Activated T-cell treated with anti-CD3 and anti-CD28 coated beads for 48 hours (primary cell): ENCODE measurements around the gene MYH14.
"Not testable (repeated sequence)": the region's sequence is repeated elsewhere in the genome, so short reads cannot be mapped to it uniquely, and the experiment has no call there.

Source experiments
- DNase-seq: peaks from one replicate; pipeline ENCODE4 v3.0.0-alpha.2; 2020; ENCODE audit warnings: low read depth

Gene MYH14

DNA sequence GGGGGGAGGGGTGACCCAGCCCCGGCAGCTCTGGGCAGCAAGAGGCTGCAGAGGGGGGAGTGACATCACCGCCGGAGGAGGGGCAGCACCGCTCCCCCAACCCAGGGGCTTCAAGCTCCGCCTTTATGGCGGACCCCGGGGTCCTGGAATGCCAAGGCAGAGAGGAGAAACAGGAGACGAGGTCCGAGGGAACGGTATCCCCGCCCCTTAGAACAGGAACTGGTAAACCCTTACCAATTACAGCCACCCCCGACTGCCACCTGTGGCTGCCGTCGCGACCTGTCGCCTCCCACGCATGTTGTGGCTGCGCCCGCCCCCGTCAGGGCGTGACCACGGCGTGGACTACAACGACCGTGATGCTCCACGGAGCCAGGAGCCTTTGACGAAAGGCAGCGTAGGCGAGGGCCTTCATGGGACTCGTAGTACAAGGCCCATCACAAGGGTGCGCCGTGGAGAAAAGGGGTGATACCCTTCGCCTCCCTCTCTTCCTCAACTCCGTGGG is 129.9 kb downstream of the MYH14 start:
- DNase-seq, result peak; percentile 93

GRCh38 chr19:50333737-50334617 is 130.6 kb downstream of the MYH14 start:
- peak; percentile 83 for DNase-seq

DNA sequence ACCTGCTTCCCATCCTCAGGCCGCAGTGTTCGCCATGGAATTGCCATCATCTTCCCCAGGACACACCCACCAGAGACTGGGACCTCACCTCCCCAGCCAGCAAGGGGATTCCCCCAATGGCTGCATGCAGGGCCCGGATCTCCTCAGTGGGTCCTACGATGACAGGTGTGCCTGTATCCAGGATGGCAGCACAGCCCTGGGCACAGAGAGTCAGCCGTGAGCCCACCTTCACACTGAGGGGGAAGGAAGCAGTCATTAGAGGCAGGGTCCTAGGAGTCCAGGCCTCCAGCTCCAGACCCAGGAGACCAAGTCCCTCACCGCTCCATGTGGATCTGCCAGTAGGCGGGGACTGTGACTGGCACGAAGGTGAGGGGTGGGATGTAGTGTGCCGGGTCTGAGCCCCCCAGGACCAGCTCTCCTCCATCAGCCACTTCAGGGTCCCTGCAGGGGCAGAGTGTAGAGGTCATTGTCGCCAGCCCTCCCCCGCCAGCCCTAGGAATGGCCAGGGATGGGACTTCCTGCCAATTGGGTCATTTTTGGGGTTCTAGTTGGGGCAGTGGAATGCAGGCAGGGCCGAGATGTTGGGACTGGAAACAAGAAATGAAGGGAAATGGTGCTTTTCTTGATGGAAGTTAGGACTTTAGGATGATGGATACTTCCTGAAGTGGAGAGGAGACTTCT is 131.5 kb downstream of the MYH14 start:
- no peak for DNase-seq

DNA sequence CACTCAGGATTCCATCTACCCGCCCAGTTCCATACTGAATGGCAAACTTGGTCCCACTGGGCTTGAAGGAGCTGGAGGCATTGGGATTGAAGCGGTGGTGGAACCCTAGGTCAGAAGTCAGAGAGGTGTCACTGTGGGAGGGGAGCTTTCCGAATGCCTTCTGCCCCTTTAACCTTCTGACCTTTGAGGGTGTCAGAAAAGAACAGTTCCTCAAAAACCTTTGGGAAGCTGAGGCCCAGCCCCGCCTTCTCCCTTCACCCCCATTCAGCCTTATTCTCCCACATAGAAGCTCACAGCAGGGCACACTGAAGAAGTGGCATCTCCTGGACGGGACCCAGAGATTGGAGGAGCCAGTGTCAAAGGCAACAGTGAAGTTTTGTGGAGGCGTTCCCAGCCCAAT is 133.6 kb downstream of the MYH14 start:
- DNase-seq, result not testable (repeated sequence)

DNA sequence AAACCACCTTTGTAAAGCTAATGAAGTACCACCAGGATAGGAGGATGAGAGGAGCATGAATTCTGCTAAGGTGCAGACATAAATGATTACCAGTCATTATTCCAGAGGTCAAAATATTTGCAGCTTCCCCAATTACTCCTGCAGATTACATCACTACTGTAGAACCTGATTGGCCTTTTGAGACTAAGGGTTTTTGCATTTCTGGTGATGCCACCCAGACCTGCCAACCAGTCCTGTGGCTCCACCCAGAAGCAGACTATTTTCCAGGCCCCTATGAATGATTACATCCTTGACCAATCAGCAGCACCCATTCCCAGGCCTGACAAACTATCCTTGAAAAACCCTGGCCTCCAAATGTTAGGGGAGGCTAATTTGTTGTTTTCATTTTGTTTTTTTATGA is 136.9 kb downstream of the MYH14 start:
- DNase-seq, result no peak

- DNase-seq, result no peak
Observed at GRCh38 chr19:50341091-50341564, 137.7 kb downstream of the MYH14 start.

GRCh38 chr19:50344661-50345318 is 141.4 kb downstream of the MYH14 start:
- no peak for DNase-seq

GRCh38 chr19:50347089-50347581 is 143.7 kb downstream of the MYH14 start:
- DNase-seq, result not testable (repeated sequence)

- no peak for DNase-seq
Observed at GRCh38 chr19:50349277-50350057, 146.0 kb downstream of the MYH14 start.

- DNase-seq, result no peak
Observed at GRCh38 chr19:50352242-50352641, 148.8 kb downstream of the MYH14 start.

GRCh38 chr19:50353487-50353880 is 150.1 kb downstream of the MYH14 start:
- DNase-seq, result not testable (repeated sequence)

- DNase-seq, result no peak
Observed at GRCh38 chr19:50356691-50357177, 153.3 kb downstream of the MYH14 start.

DNA sequence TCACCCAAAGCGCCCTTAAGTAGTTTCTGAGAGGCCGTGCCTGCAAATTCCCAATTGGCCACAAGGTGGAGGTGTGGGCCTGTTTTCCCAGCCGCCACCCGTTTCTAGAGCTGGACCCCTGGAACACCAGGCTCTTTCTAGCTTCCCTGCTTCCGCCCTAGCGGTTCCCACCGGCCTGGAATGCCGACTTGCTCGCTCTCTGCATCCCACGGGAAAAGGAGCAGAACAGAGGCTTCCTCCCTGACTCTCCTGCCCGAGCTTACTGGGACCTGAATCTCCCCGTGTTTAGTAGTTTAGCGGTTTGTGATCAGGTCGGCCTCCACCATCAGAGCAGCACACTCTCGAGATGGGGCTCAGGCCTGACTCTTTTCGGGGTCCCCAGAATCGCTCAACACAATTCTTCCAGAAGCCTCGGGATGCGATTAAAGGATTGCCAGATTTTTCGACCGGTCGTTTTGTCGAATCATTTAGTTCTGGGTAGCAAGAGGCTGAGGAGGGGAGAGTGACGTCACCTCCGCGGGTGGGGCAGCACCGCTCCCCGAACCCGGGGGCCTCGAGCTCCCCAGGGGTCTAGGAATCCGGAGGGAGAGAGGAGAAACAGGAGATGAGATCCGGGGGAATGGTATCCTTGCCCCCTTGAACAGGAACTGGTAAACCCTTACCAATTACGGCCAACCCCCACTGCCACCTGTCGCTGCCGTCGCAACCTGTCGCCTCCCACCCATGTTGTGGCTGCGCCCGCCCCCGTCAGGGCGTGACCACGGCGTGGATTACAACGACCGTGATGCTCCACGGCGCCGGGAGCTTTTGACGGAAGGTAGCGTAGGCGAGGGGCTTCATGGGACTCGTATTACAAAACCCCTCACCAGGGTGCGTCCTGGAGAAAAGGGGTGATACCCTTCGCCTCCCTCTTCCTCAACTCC is 154.0 kb downstream of the MYH14 start:
- DNase-seq, result peak; percentile 85

- peak; percentile 79 for DNase-seq
Observed at GRCh38 chr19:50358483-50359327, 155.3 kb downstream of the MYH14 start.

GRCh38 chr19:50359328-50359818 is 156.0 kb downstream of the MYH14 start:
- DNase-seq, result no peak
